ENCODE data around the gene PTPRM. TPM values are rescaled to one million over a fixed set of nuclear protein-coding genes. Genes with fewer than 3 reads are reported as not detected.

The PTPRM gene
- polyA plus RNA-seq, 1 donor (not counting 4 experiments of a cell fraction or from before 2014, with no cell fraction given), result 54.5 TPM

- no peaks in the 10 kb centered on the region for H3K36me3 ChIP-seq (ENCODE audit: control insufficient read depth in 2 of 2, extremely low read depth in 1 of 2, insufficient read depth in 2 of 2, low read length in 2 of 2)
- H3K27me3 ChIP-seq (ENCODE audit: control insufficient read depth, extremely low read depth, insufficient read depth, low read length), result no peaks in the 10 kb centered on the region
- FAIRE-seq (no peak), DNase-seq (ENCODE audit: low read depth, low spot score) (no peak)
- TF ChIP-seq EZH2 (IDR thresholded peaks at IDR 0.05; ENCODE audit: low read length) (no peak), CTCF (optimal IDR thresholded peaks at IDR 0.05 in 1 of 3, IDR thresholded peaks at IDR 0.05 in 1 of 3, conservative IDR thresholded peaks at IDR 0.05 in 1 of 3; ENCODE audit: extremely low read depth in 1 of 3, insufficient read depth in 2 of 3, low read length in 3 of 3) (no peak)
- no peaks in the 10 kb centered on the region for H4K20me1 ChIP-seq (ENCODE audit: control insufficient read depth, extremely low read depth, insufficient read depth, low read length)
- no peak overlapping the region for H3K4me3 ChIP-seq (ENCODE audit: control insufficient read depth in 2 of 3, extremely low read depth in 1 of 3, insufficient read depth in 2 of 3, low read depth in 1 of 3, low read length in 3 of 3)
- no peaks in the 10 kb centered on the region for H3K9me1 ChIP-seq (ENCODE audit: control insufficient read depth, extremely low read depth, insufficient read depth, low read length)
- H3K4me1 ChIP-seq (ENCODE audit: control insufficient read depth, extremely low read depth, insufficient read depth, low read length), result no peaks in the 10 kb centered on the region
- H3K79me2 ChIP-seq (ENCODE audit: control insufficient read depth, insufficient read depth, low read length), result no peaks in the 10 kb centered on the region
- H3K4me2 ChIP-seq (ENCODE audit: control insufficient read depth, extremely low read depth, insufficient read depth, low read depth, low read length), result no peak overlapping the region
- H3K27ac ChIP-seq (ENCODE audit: control insufficient read depth, insufficient read depth, low read length), result no peak overlapping the region
- H3K9me3 ChIP-seq (ENCODE audit: control insufficient read depth, low read depth, low read length), result no peaks in the 10 kb centered on the region
- H2AFZ ChIP-seq (ENCODE audit: control insufficient read depth, low read length), result no peak overlapping the region
- dilution Hi-C loops (cut with MboI; ENCODE audit: extremely low pct_ligation_motif_present, low sequenced_read_pairs), result no loop called here
- H3K9ac ChIP-seq (ENCODE audit: control insufficient read depth, extremely low read depth, insufficient read depth, low read length), result no peak overlapping the region
These were observed 412.6 kb downstream of the PTPRM start for GRCh38 chr18:7979714-7980113.

- no peak for DNase-seq (ENCODE audit: low read depth, low spot score)
- Histone ChIP-seq H3K9me1 (ENCODE audit: control insufficient read depth, extremely low read depth, insufficient read depth, low read length) (no peaks in the 10 kb centered on the region), H3K4me1 (ENCODE audit: control insufficient read depth, extremely low read depth, insufficient read depth, low read length) (no peaks in the 10 kb centered on the region), H3K27ac (ENCODE audit: control insufficient read depth, insufficient read depth, low read length) (no peak overlapping the region), H3K4me3 (ENCODE audit: control insufficient read depth in 2 of 3, extremely low read depth in 1 of 3, insufficient read depth in 2 of 3, low read depth in 1 of 3, low read length in 3 of 3) (no peak overlapping the region), H3K27me3 (ENCODE audit: control insufficient read depth, extremely low read depth, insufficient read depth, low read length) (no peaks in the 10 kb centered on the region), H3K4me2 (ENCODE audit: control insufficient read depth, extremely low read depth, insufficient read depth, low read depth, low read length) (no peak overlapping the region), H3K9me3 (ENCODE audit: control insufficient read depth, low read depth, low read length) (no peaks in the 10 kb centered on the region), H3K36me3 (ENCODE audit: control insufficient read depth in 2 of 2, extremely low read depth in 1 of 2, insufficient read depth in 2 of 2, low read length in 2 of 2) (no peaks in the 10 kb centered on the region), H3K9ac (ENCODE audit: control insufficient read depth, extremely low read depth, insufficient read depth, low read length) (no peak overlapping the region), H2AFZ (ENCODE audit: control insufficient read depth, low read length) (no peak overlapping the region), H4K20me1 (ENCODE audit: control insufficient read depth, extremely low read depth, insufficient read depth, low read length) (no peaks in the 10 kb centered on the region), H3K79me2 (ENCODE audit: control insufficient read depth, insufficient read depth, low read length) (no peaks in the 10 kb centered on the region)
- no peak for FAIRE-seq
- TF ChIP-seq EZH2 (IDR thresholded peaks at IDR 0.05; ENCODE audit: low read length) (no peak), CTCF (optimal IDR thresholded peaks at IDR 0.05 in 1 of 3, IDR thresholded peaks at IDR 0.05 in 1 of 3, conservative IDR thresholded peaks at IDR 0.05 in 1 of 3; ENCODE audit: extremely low read depth in 1 of 3, insufficient read depth in 2 of 3, low read length in 3 of 3) (peak; percentile 17 to 55 (median 23))
- dilution Hi-C loops (cut with MboI; ENCODE audit: extremely low pct_ligation_motif_present, low sequenced_read_pairs), result no loop called here
These were observed 413.0 kb downstream of the PTPRM start for GRCh38 chr18:7980136-7980535.
